Activated CD4-positive, alpha-beta T cell treated with anti-CD3 and anti-CD28 coated beads, Interleukin-2, amount 50 U/mL, for 24 hours (primary cell): ENCODE data around the gene ZBTB48.

Source experiments
- DNase-seq, 2 donors: peaks; one replicate each; pipeline ENCODE4 v3.0.0-alpha.2; 2020; ENCODE audit warnings: low read depth in 1 of 2, low spot score in 1 of 2

The ZBTB48 gene

GRCh38 chr1:6572653-6573383, 7.0 kb upstream of the ZBTB48 start:
- DNase-seq = no peak

GRCh38 chr1:6574025-6574620, 5.7 kb upstream of the ZBTB48 start:
- no peak for DNase-seq

GRCh38 chr1:6574818-6575217, 5.0 kb upstream of the ZBTB48 start:
- no peak for DNase-seq

- DNase-seq = no peak
Observed at GRCh38 chr1:6577831-6578525, 1.8 kb upstream of the ZBTB48 start.

GRCh38 chr1:6578624-6579373, 995 bp upstream of the ZBTB48 start:
- no peak for DNase-seq

- no peak for DNase-seq
Observed at GRCh38 chr1:6580119-6580592, 362 bp downstream of the ZBTB48 start.

GRCh38 chr1:6580593-6581409, 1.0 kb downstream of the ZBTB48 start:
- no peak for DNase-seq

- DNase-seq = no peak
Observed at GRCh38 chr1:6581561-6582305, 1.9 kb downstream of the ZBTB48 start.

- DNase-seq = no peak
Observed at GRCh38 chr1:6582370-6582769, 2.6 kb downstream of the ZBTB48 start.

- DNase-seq = no peak
Observed at GRCh38 chr1:6584126-6585080, 4.6 kb downstream of the ZBTB48 start.

- DNase-seq = no peak
Observed at GRCh38 chr1:6585081-6585722, 5.4 kb downstream of the ZBTB48 start.

- DNase-seq = no peak
Observed at GRCh38 chr1:6585841-6586240, 6.0 kb downstream of the ZBTB48 start.

- no peak for DNase-seq
Observed at GRCh38 chr1:6586404-6586816, 6.6 kb downstream of the ZBTB48 start.

GRCh38 chr1:6587261-6588005, 7.6 kb downstream of the ZBTB48 start:
- DNase-seq = no peak

GRCh38 chr1:6588128-6588892, 8.5 kb downstream of the ZBTB48 start:
- no peak for DNase-seq

GRCh38 chr1:6588893-6589520, 9.2 kb downstream of the ZBTB48 start:
- no peak for DNase-seq
